PFSK-1 (cell line): ENCODE results near the gene CAPG.

Experiments used
- FOXP2 ChIP-seq: optimal IDR thresholded peaks from 2 replicates; pipeline ENCODE3; 2011; ENCODE audit warnings: borderline replicate concordance, control low read depth, inconsistent platforms; ENCODE audit not compliant: insufficient read depth; ENCODE audit errors: extremely low read length, extremely low read depth
- POLR2AphosphoS5 ChIP-seq: IDR thresholded peaks from 2 replicates; pipeline ENCODE4 v1.6.1; 2012; ENCODE audit warnings: low read depth, mild to moderate bottlenecking, control low read depth, low read length, moderate library complexity
- SIN3A ChIP-seq: IDR thresholded peaks from 2 replicates; pipeline ENCODE4 v1.6.1; 2012; ENCODE audit warnings: mild to moderate bottlenecking, low read length, moderate library complexity, borderline replicate concordance; ENCODE audit not compliant: insufficient read depth
- TAF1 ChIP-seq: IDR thresholded peaks from 2 replicates; pipeline ENCODE4 v1.6.1; 2012; ENCODE audit warnings: low read length, control low read depth, borderline replicate concordance; ENCODE audit not compliant: insufficient read depth
- TF ChIP-seq, protein P1 (sequence below), 2 experiments: IDR thresholded peaks; 2 replicates each; pipeline versions ENCODE4 v1.6.1 to v1.8.0; 2011 to 2012; ENCODE audit warnings: low read depth in 2 of 2, low read length in 2 of 2, control low read depth in 1 of 2, inconsistent platforms in 1 of 2, mild to moderate bottlenecking in 1 of 2, moderate library complexity in 1 of 2; ENCODE audit not compliant: insufficient read depth in 1 of 2

Gene CAPG

DNA sequence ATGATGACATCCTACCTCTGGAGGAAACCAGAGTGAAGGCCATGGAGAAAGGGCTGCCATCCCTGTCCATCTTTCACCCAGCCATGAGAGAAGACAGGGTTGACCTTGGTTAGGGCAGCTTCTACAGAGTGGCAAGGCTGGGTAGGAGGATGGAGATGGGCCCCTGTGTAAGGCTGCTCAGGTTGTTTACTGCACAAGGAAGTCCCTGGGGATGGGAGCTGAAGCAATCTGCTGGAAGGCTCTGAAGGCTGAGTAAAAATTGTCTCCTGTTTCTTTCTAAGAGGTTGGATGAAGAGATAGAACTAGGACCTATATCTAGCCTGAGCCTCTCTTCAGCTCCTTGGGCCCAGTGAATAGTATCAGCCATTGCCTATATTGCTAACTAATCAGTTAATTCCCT lies 41.2 kb downstream of the CAPG start:
- TF ChIP-seq SIN3A = no peak

DNA sequence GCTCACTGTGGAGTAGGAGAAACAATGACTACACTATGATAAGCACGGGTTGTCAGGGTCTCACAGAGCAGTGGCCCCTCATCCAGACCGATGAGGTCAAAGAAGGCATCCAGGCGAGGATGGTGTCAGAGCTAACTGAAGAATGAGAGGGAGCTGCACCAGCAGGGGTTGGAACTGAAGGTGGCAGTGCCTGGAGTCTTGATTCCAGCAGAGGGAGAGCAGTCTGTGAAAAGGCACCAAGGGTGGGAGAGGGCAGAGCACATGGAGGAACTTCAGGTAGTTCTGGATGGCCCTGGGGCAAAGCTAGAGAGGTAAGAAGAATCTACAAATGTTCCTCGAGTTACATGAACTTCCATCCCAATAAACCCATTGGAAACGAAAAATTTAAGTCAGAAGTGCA lies 43.0 kb downstream of the CAPG start:
- TF ChIP-seq FOXP2 (no peak), POLR2AphosphoS5 (no peak), TAF1 (no peak)
- TF ChIP-seq, protein P1, sequence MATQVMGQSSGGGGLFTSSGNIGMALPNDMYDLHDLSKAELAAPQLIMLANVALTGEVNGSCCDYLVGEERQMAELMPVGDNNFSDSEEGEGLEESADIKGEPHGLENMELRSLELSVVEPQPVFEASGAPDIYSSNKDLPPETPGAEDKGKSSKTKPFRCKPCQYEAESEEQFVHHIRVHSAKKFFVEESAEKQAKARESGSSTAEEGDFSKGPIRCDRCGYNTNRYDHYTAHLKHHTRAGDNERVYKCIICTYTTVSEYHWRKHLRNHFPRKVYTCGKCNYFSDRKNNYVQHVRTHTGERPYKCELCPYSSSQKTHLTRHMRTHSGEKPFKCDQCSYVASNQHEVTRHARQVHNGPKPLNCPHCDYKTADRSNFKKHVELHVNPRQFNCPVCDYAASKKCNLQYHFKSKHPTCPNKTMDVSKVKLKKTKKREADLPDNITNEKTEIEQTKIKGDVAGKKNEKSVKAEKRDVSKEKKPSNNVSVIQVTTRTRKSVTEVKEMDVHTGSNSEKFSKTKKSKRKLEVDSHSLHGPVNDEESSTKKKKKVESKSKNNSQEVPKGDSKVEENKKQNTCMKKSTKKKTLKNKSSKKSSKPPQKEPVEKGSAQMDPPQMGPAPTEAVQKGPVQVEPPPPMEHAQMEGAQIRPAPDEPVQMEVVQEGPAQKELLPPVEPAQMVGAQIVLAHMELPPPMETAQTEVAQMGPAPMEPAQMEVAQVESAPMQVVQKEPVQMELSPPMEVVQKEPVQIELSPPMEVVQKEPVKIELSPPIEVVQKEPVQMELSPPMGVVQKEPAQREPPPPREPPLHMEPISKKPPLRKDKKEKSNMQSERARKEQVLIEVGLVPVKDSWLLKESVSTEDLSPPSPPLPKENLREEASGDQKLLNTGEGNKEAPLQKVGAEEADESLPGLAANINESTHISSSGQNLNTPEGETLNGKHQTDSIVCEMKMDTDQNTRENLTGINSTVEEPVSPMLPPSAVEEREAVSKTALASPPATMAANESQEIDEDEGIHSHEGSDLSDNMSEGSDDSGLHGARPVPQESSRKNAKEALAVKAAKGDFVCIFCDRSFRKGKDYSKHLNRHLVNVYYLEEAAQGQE (IDR thresholded peaks at IDR 0.05; ENCODE audit: insufficient read depth in 1 of 2, low read depth in 2 of 2, low read length in 2 of 2) = no peak

DNA sequence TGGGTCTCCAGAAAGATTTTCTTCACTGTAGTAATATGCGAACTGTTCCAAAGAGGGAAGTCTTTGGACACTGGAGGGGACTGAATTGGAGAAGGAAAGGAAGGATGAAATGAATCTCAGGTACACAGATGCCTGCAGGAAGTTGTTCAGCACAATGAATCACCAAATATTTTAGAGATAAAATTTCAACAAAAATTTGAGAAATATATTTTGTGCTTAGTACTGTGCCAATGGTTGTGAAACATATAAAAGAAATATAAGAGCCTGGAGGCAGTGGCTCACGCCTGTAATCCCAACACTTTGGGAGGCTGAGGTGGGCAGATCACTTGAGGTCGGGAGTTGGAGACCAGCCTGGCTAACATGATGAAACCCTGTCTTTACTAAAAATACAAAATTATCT lies 52.4 kb downstream of the CAPG start:
- TF ChIP-seq POLR2AphosphoS5 = no peak
- TF ChIP-seq FOXP2 = no peak
- TF ChIP-seq, protein P1 (IDR thresholded peaks at IDR 0.05; ENCODE audit: insufficient read depth in 1 of 2, low read depth in 2 of 2, low read length in 2 of 2) = no peak
- TF ChIP-seq TAF1 = no peak
- no peak for TF ChIP-seq SIN3A

DNA sequence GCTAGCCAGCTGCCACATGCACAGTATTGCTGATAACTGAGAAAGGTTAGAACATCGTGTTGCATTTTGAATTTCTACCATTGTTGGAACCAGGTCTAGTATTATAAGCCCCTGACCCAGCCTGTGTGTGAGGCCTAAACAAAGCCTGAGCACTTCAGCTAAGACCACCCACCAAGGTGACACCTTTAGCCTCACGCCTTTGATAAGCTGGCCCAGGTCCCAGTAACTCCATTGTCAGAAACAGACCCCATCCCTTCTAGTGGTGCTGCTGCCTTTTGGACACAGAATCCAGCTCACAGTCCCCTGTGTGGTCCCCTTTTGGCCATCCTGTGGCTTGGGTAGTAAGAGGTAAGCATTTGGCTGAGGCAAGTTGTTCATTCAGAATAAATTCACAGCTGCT lies 54.0 kb downstream of the CAPG start:
- TF ChIP-seq FOXP2 (no peak), SIN3A (no peak), POLR2AphosphoS5 (no peak), TAF1 (no peak)
- TF ChIP-seq, protein P1 (IDR thresholded peaks at IDR 0.05; ENCODE audit: insufficient read depth in 1 of 2, low read depth in 2 of 2, low read length in 2 of 2) = no peak

DNA sequence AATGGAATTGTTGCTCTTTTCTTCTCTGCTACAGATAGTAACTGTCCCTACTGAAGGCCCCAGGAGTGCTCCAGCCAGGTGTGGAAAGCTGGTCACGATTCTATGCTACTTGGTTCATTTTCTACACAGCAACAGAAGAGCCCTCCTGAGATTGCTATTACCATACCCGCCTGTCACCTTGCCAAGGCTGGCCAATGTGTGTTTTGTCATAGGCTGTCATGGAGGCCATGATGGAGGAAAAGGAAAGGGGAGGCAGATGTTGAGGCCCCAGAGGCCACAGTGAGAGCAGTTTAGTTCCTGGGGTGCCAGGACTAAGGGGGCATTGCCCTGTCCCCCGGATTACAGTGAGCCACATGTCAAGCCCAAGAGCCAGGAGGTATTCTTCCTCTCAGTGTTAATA lies 54.6 kb downstream of the CAPG start:
- TF ChIP-seq POLR2AphosphoS5 = no peak
- TF ChIP-seq SIN3A = no peak
- no peak for TF ChIP-seq TAF1

DNA sequence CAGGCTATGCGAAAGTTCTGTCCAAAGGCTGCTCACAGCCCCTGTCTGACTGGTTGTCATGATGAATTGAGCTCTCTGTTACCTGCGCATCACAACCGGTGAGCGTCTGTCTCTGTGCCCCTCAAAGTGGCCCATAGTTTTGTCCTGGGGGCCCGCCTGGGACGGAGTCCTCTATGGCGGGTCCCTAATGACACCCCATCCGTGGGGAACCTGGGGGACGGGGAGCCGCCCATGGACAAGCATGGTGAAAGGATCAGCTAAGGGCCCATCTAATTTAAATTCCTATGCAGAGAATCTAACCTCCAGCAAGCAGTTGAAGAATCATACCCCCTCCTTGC lies 55.1 kb downstream of the CAPG start:
- TF ChIP-seq FOXP2 (no peak), TAF1 (no peak), POLR2AphosphoS5 (no peak), SIN3A (no peak)
- TF ChIP-seq, protein P1 (IDR thresholded peaks at IDR 0.05; ENCODE audit: insufficient read depth in 1 of 2, low read depth in 2 of 2, low read length in 2 of 2) = no peak
